Activated CD4-positive, alpha-beta T cell treated with anti-CD3 and anti-CD28 coated beads, Interleukin-2, amount 50 U/mL, for 4 hours (primary cell): ENCODE results near the gene CDAN1.

ENCODE experiments used
- DNase-seq, 2 experiments: peaks; one replicate each; pipeline ENCODE4 v3.0.0-alpha.2; 2020

CDAN1 gene

GRCh38 chr15:42732095-42732827 lies 4.7 kb downstream of the CDAN1 start:
- no peak for DNase-seq

DNA sequence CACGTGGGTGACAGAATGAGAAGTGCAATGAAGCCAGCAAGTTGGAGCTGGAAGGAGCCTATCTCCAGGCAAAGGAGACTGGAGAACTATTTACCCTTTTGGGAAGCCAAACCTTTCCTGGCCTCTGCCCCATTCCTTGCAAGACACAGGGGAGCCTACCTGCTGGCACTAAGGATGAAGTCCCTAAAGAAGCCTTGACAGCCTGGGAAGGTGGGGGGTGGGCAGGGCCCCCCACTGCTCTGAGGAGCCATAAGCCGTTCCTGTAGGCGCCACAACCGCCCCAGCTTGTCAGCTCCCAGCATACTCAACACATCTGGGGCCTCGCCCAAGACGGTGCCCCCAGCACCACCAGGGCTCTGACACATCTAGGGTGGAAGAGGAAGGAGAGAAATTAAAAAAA lies 5.5 kb downstream of the CDAN1 start:
- DNase-seq = no peak

GRCh38 chr15:42730536-42730935 lies 6.4 kb downstream of the CDAN1 start:
- no peak for DNase-seq

GRCh38 chr15:42730135-42730534 lies 6.8 kb downstream of the CDAN1 start:
- DNase-seq = no peak

GRCh38 chr15:42729409-42729808 lies 7.5 kb downstream of the CDAN1 start:
- DNase-seq = no peak

GRCh38 chr15:42728972-42729371 lies 8.0 kb downstream of the CDAN1 start:
- no peak for DNase-seq

DNA sequence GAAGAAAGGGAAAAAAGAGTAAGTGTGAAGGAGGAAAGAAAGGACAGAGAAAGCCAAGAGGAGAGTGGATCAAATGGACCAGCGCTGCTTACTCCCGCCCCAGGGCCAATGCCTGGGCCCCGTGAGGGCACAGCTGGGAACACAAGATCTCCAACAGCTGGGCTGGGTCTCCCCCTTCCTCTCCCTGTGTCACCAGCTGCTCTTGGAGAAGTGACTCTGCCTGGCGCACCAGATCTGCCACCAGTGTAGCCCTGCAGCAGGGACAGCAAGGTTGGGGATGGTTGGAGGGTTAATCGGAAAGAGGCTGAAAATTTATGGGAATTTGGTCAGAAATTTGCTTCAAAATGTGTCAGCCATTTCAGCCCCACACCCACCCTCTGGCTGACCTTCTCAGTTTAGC lies 8.4 kb downstream of the CDAN1 start:
- no peak for DNase-seq

DNA sequence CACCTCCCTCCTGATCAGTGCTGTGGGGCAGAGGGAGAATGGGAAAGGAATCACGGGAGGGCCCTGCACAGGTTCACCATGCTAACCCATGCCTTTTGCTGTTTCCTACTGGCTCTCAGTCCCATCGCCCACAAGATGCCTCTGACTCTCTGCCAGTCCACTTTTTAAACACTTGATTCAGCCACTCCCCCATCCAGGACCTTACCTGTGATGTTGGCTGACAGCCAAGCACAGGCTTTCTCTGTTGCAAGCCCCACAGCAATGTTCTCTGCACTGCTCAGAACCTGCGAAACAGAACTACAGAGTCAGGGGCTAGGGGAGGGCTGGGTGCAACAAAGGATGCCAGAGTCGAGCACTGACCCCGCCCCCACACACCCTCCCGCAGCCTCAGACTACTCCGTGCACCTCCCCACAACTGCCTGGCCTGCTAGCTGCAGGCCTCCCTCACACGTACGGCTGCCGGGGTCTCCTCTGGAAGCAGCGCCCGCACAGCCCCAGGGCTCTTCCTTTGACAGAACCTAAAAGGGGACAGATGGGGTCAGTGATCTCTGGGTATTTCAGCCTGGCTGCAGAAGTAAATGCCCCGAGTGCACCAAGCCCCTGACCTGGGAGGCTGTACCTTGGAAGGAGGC lies 9.1 kb downstream of the CDAN1 start:
- DNase-seq = no peak

DNA sequence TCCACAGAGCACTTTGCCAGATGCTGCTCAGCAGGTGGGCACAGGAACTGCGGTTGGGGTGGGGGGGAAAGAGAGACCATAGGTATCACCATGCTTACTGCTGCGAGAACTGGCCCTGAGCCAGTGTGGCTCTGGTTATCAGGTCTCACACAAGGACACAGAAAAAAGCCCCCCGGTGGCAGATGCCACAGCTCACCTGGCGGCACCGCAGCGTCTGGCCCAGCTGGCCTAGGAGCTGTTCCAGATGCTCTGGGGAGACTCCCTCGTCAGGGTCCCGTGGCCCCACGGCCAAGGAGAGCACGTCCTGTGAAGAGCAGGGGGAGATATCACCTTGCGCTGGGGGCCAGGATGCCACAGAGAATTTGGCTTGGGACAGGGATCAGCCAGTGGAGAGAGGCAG lies 10.8 kb downstream of the CDAN1 start:
- no peak for DNase-seq

DNA sequence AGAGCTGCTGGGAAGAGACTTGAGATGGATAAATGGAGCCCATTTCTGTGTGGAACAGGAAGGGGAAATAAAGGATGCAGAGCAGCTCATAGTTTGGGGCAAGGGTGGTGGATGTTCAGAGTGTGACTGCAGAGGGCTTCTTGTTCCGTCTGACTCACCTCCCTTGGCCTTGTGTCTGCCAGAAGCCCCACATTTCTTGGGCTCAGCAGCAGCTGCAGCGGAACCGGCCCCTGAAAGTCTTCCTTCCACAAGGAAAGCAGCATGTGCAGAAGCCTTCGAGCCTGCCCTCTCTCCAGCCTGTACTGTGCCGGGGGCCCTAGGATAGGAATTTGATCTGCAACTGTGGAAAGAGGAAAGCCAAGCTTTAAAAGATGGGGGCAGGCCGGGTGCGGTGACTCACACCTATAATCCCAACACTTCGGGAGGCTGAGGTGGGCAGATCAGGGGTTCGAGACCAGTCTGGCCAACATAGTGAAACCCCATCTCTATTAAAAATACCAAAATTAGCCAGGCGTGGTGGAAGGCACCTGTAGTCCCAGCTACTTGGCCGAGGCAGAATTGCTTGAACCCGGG lies 11.5 kb downstream of the CDAN1 start:
- DNase-seq = no peak

- DNase-seq = no peak
These were observed 12.7 kb downstream of the CDAN1 start for GRCh38 chr15:42724276-42724675.

- no peak for DNase-seq
These were observed 13.9 kb downstream of the CDAN1 start for GRCh38 chr15:42723068-42723467.

- no peak for DNase-seq
These were observed 15.0 kb downstream of the CDAN1 start for GRCh38 chr15:42721916-42722315.

DNA sequence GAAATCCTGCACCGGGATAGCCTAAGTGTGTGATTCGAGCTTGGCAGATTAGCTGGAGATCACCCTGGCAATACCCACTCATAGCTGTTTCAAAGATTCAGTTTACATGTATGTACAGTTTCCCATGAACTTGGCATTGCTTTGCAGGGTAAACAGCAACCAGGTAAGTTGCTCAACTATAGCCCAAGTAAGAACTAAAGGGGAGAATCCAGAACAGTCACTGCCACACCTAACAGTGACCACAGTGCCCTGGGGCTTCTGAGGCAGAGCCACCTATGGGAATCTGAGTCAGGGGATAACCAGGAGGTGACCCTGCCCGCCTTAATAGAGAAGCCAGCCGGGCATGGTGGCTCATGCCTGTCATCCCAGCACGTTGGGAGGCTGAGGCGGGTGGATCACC lies 15.9 kb downstream of the CDAN1 start:
- no peak for DNase-seq

- no peak for DNase-seq
These were observed 16.9 kb downstream of the CDAN1 start for GRCh38 chr15:42720071-42720470.

DNA sequence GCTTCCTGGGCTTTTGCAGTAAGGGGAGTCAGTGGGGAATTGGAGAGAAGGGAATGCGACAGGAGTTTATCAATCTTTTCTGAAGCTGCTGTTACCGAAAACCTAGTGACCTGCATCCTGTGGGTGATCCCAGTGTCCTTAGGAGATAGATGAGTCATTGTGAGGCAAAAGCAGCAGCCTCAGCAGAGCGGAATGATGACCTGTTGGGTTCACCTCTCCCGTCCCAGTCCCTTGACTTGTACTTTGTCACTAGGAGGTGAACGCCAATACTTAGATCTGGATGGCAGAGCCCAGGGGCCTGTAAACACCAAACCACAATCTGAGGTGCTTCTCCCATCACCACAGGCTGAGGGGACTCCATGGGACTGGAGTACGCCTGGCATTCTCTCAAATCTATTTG lies 17.9 kb downstream of the CDAN1 start:
- no peak for DNase-seq

DNA sequence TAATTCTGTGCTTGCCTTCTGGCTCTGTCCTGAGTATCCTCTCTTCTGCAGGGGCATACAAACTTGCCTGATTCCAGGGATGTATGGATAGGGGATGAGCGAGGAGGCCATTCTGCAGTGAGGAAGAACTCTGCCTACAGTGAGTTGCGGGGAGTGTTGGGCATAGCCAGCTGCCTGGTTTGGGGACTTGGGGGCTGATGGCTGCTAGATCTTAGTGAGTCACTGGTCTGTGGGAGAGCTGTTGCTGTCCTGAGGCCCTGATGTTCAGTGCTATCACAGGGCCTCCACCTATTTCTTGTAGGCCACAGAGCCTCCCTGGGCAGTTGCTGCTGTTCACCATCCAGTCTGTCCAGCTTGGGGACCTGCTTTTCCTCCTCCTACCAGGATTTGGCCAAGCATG lies 20.3 kb downstream of the CDAN1 start:
- DNase-seq = no peak

DNA sequence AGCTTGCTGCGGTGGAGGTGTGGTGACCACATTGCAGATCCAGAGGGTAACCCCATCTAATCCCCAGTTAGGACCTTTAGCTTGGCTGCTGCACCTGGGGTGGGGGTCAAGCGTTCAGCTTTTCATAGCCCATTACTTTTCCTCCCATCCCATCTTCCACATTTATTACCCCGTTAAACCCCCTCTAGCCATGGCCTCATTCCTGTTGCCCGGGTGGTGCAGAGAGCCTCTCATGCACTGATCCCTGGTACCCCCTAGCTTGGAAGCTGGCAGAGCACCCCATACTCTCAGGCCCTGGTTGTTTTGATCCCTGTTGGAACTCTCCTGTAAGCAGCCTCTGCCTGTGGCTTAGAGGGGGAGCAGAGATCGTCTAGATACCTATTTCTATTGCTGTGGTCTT lies 20.8 kb downstream of the CDAN1 start:
- DNase-seq = no peak

GRCh38 chr15:42712584-42712983 lies 24.3 kb downstream of the CDAN1 start:
- no peak for DNase-seq

- DNase-seq = no peak
These were observed 25.2 kb downstream of the CDAN1 start for GRCh38 chr15:42711746-42712145.

- DNase-seq = no peak
These were observed 26.3 kb downstream of the CDAN1 start for GRCh38 chr15:42710662-42711061.

DNA sequence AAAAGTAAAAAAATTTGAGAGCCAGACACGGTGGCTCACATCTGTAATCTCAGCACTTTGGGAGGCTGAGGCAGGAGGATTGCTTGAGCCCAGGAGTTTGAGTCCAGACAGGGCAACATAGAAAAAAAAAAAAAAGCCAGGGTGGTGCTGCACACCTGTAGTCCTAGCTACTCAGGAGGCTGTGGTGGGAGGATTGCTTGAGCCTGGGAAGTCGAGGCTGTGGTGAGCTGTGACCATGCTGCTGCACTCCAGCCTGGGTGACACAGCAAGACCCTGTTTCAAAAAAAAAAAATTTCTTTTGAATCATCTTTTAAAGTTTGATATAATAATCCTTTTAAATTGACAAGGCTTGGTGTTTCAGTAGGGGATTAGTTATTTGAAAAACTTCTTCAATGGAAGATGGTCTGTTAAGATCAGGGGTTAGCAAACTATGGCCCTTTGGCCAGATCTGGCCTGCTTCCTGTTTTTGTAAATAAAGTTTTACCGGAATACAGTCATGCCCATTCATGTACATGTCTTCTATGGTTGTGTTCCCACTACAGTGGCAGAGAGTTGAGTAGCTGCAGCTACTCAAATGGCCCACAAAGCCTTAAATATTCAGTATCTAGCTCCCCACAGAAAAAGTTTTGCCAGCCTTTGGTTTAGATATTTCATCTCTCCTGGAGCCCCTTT lies 28.9 kb downstream of the CDAN1 start:
- DNase-seq = no peak

GRCh38 chr15:42707068-42707467 lies 29.9 kb downstream of the CDAN1 start:
- no peak for DNase-seq

DNA sequence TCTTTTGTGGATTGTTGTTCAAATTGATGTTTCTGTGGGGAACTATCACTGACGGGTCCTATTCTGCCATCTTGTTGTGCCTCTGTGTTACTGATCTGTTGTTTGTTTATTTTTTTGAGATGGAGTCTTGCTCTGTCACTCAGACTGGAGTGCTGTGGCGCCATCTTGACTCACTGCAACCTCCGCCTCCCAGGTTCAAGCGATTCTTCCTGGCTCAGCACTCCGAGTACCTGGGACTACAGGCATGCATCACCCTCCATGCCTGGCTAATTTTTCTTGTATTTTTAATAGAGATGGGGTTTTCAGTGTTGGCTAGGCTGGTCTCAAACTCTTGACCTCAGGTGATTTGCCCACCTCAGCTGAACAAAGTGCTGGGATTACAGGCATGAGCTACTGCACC lies 31.6 kb downstream of the CDAN1 start:
- no peak for DNase-seq
